PC-3 (cell line): ENCODE measurements around the gene CENPA. TPM values are rescaled to one million over a fixed set of nuclear protein-coding genes. Genes with fewer than 3 reads are reported as not detected.
A peak's percentile ranks its signal among the peaks of the same experiment; 100 is the strongest.
"Not testable (repeated sequence)": the region's sequence is repeated elsewhere in the genome, so short reads cannot be mapped to it uniquely, and the experiment has no call there.

Source experiments
- ATAC-seq: fragments of 200-7000 bp; cut with Tn5 transposase; 2 replicates; pipeline ENCODE4 v1.9.1; 2020; ENCODE audit warnings: mild to moderate bottlenecking, moderate library complexity
- BruUV-seq: library from RNA; stranded (reverse); fragments of 400-500 nt; replicated peaks from 2 replicates; lab custom pipeline; 2021; lab: Mats Ljungman, UMichigan
- CTCF ChIA-PET: fragments of 300-600 bp; sonication (Branson Sonifier 250); formaldehyde crosslinking; loops from one replicate; lab custom pipeline; 2022; ENCODE audit warnings: antibody characterized with exemption; lab: Charles Lee
- POLR2A ChIA-PET: fragments of 300-600 bp; sonication (Branson Sonifier 250); formaldehyde crosslinking; loops from one replicate; lab custom pipeline; 2022; ENCODE audit warnings: antibody characterized with exemption; ENCODE audit not compliant: unreplicated experiment; lab: Charles Lee
- DNase-seq: peaks from one replicate; pipeline ENCODE4 v3.0.0-alpha.2; 2015
- H2AFZ ChIP-seq: fragments of 300-600 bp; sonication (generic); 2 replicates; pipeline ENCODE4 v1.6.0; 2016; ENCODE audit warnings: antibody characterized with exemption, low read length
- H3F3A ChIP-seq: fragments of 300-600 bp; sonication (generic); one replicate; pipeline ENCODE4 v1.6.0; 2017; ENCODE audit warnings: antibody characterized with exemption, low read length, control low read depth, mild to moderate bottlenecking; ENCODE audit not compliant: unreplicated experiment
- H3K27ac ChIP-seq: fragments of 300-600 bp; sonication (generic); 2 replicates; pipeline ENCODE4 v1.5.1; 2016; ENCODE audit warnings: mild to moderate bottlenecking, low read length
- H3K27me3 ChIP-seq: fragments of 300-600 bp; sonication (generic); 2 replicates; pipeline ENCODE4 v1.6.1; 2016; ENCODE audit warnings: low read length, mixed read lengths
- H3K36me3 ChIP-seq: fragments of 300-600 bp; sonication (generic); 2 replicates; pipeline ENCODE4 v1.6.1; 2016; ENCODE audit warnings: low read depth, mixed run types, low read length, mixed read lengths
- H3K4me1 ChIP-seq: fragments of 300-600 bp; sonication (generic); 2 replicates; pipeline ENCODE4 v1.5.1; 2016; ENCODE audit warnings: low read length; ENCODE audit not compliant: insufficient read depth
- H3K4me2 ChIP-seq: fragments of 300-600 bp; sonication (generic); 2 replicates; pipeline ENCODE4 v1.6.0; 2016; ENCODE audit warnings: low read length
- H3K4me3 ChIP-seq: fragments of 300-600 bp; sonication (generic); 2 replicates; pipeline ENCODE4 v1.5.1; 2016; ENCODE audit warnings: mild to moderate bottlenecking, low read length, mixed read lengths
- H3K79me2 ChIP-seq: fragments of 300-600 bp; sonication (generic); 2 replicates; pipeline ENCODE4 v1.6.1; 2017; ENCODE audit warnings: low read length, mixed read lengths
- H3K9ac ChIP-seq: fragments of 300-600 bp; sonication (generic); 2 replicates; pipeline ENCODE4 v1.6.0; 2016; ENCODE audit warnings: mild to moderate bottlenecking, low read length
- H3K9me2 ChIP-seq: fragments of 300-600 bp; sonication (generic); replicated peaks from 2 replicates; pipeline ENCODE4 v1.6.1; 2016; ENCODE audit warnings: mixed run types, low read length, mixed read lengths
- H3K9me3 ChIP-seq: fragments of 300-600 bp; sonication (generic); 2 replicates; pipeline ENCODE4 v1.6.1; 2016; ENCODE audit warnings: low read length, mixed read lengths
- H4K20me1 ChIP-seq: fragments of 300-600 bp; sonication (generic); 2 replicates; pipeline ENCODE4 v1.6.1; 2016; ENCODE audit warnings: low read length, mixed read lengths
- CTCF ChIP-seq: fragments of 300-600 bp; sonication (generic); conservative IDR thresholded peaks from 2 replicates; pipeline ENCODE4 v1.5.1; 2017; ENCODE audit warnings: antibody characterized with exemption, low read depth, mild to moderate bottlenecking, low read length
- EZH2 ChIP-seq: fragments of 300-600 bp; sonication (generic); IDR thresholded peaks from one replicate; pipeline ENCODE4 v1.6.1; 2017; ENCODE audit warnings: antibody characterized with exemption, mild to moderate bottlenecking, low read length; ENCODE audit not compliant: unreplicated experiment
- EZH2phosphoT487 ChIP-seq: fragments of 300-600 bp; sonication (generic); IDR thresholded peaks from 2 replicates; pipeline ENCODE4 v1.6.1; 2018; ENCODE audit warnings: mild to moderate bottlenecking, antibody characterized with exemption, low read length, borderline replicate concordance
- intact Hi-C: fragments of 100-400 bp; cut with micrococcal nuclease; formaldehyde crosslinking; loops from 2 replicates; pipeline ENCODE4 v1.9.0; 2023
- total RNA-seq: library from RNA; depleted of rRNA; stranded (reverse); fragments of >200 nt; gene quantifications from 2 replicates; pipeline ENCODE4 v1.2.3, GENCODE V29; 2014

Gene CENPA
- total RNA-seq, 1 experiment from 2014 or later: 40.8 TPM

DNA sequence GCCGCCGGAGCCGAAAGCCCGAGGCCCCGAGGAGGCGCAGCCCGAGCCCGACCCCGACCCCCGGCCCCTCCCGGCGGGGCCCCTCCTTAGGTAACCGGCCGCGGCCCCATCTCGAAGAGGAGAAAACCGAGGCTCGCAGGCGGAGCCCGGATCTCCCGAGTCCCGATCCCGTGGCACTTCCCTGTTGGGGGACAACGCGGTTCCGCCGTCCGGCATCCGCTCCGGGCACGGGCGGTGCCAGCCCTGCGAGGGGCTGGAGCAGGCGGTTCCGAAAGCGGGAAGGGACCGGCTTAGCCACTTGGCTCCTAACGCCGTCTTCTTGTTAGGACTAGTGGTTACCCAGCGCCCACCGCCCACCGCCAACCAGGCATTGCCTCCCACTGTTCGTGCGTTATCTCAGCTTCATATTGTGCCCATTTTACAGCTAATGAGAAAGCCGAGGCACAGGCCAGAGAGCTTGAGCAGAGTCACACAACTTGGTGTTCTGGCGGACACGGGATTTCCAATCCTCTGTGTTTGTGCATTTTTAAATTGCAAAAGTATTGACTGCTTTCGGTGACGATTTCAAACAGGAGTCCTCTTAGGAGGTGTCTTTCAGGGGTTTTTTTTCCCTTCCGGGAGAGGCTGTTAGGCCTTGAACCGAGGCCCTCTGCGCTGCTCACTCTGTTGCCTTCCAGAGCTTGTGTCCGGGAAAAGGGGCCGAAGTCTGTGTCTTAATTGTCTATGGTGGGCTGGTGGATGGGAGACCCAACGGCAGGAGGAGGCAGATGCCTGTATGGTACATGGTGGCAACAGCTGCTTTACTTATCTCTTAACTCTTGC is 562 bp downstream of the CENPA start:
- POLR2A ChIA-PET: no interaction called here

DNA sequence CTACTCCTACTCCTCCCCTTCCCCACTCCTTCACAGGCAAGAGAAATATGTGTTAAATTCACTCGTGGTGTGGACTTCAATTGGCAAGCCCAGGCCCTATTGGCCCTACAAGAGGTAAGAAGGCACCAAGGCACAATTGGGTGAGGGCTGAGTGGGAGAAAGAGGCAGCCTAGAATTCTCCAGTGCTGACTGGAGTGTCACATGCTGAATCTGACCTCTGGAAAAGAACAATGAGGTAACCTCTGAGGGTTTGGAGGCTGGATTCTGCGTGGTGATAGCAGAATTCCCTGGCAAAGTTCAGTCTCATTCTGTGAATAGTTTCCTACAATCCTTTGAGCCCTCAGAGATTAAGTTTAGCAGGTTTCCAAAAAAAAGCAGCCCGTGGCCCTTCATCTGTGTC is 6.9 kb downstream of the CENPA start:
- intact Hi-C loops: no loop called here
- no peak for TF ChIP-seq EZH2phosphoT487

More for the DNA sequence above, 562 bp downstream of the CENPA start:
- H3K4me1 ChIP-seq: peaks cover 14% of the 10 kb centered on the region
- H3K27ac ChIP-seq: peak overlapping the region; percentile 28
- peaks cover 11% of the 10 kb centered on the region; the same call in 1 of the 2 replicates for H4K20me1 ChIP-seq
- BruUV-seq: TSS peak; percentile 21
- H3K9me2 ChIP-seq: no peaks in the 10 kb centered on the region
- H3K36me3 ChIP-seq: peaks cover 11% of the 10 kb centered on the region; the same call in 1 of the 2 replicates
- H3F3A ChIP-seq: no peaks in the 10 kb centered on the region
- CTCF ChIA-PET: no interaction called here
- peak overlapping the region; percentile 76 for H3K4me3 ChIP-seq
- intact Hi-C loops: no loop called here
- TF ChIP-seq CTCF: no peak
- TF ChIP-seq EZH2: no peak
- no peak for TF ChIP-seq EZH2phosphoT487
- H2AFZ ChIP-seq: peak overlapping the region; percentile 74
- H3K79me2 ChIP-seq: peaks cover 54% of the 10 kb centered on the region
- H3K4me2 ChIP-seq: peak overlapping the region; percentile 75
- no peaks in the 10 kb centered on the region for H3K27me3 ChIP-seq
- ATAC-seq (peak; percentile 31), DNase-seq (peak; percentile 27)
- no peaks in the 10 kb centered on the region for H3K9me3 ChIP-seq
- H3K9ac ChIP-seq: peak overlapping the region; percentile 78

GRCh38 chr2:26793518-26793917 is 7.7 kb downstream of the CENPA start:
- Histone ChIP-seq H4K20me1 (peaks cover 4% of the 10 kb centered on the region; the same call in 1 of the 2 replicates), H3K4me1 (no peaks in the 10 kb centered on the region), H3K9ac (no peak overlapping the region), H3K9me3 (no peaks in the 10 kb centered on the region), H3K27me3 (no peaks in the 10 kb centered on the region), H3K9me2 (no peaks in the 10 kb centered on the region), H2AFZ (no peak overlapping the region), H3K79me2 (peaks cover 38% of the 10 kb centered on the region), H3K4me3 (no peak overlapping the region), H3K4me2 (no peak overlapping the region), H3K27ac (no peak overlapping the region), H3F3A (no peaks in the 10 kb centered on the region), H3K36me3 (peaks cover 51% of the 10 kb centered on the region)
- no peak for ATAC-seq
- TF ChIP-seq EZH2: no peak
- no peak for TF ChIP-seq EZH2phosphoT487
- TF ChIP-seq CTCF: no peak
- intact Hi-C loops: no loop called here
- ChIA-PET CTCF (no interaction called here), POLR2A (no interaction called here)
- BruUV-seq: no TSS peak
- no peak for DNase-seq

More for the DNA sequence above, 6.9 kb downstream of the CENPA start:
- Histone ChIP-seq H2AFZ (no peak overlapping the region), H3K27ac (no peak overlapping the region), H3K4me2 (no peak overlapping the region), H3K9ac (no peak overlapping the region), H3F3A (no peaks in the 10 kb centered on the region), H3K36me3 (peaks cover 51% of the 10 kb centered on the region), H3K9me2 (no peaks in the 10 kb centered on the region), H4K20me1 (peaks cover 10% of the 10 kb centered on the region; the same call in 1 of the 2 replicates), H3K4me1 (peaks cover 7% of the 10 kb centered on the region), H3K4me3 (no peak overlapping the region), H3K27me3 (no peaks in the 10 kb centered on the region), H3K79me2 (peaks cover 46% of the 10 kb centered on the region), H3K9me3 (no peaks in the 10 kb centered on the region)
- POLR2A ChIA-PET: no interaction called here
- no TSS peak for BruUV-seq
- ATAC-seq (no peak), DNase-seq (no peak)
- CTCF ChIA-PET: no interaction called here

GRCh38 chr2:26795135-26795534 is 9.3 kb downstream of the CENPA start:
- H3K9me3 ChIP-seq, H3F3A ChIP-seq, POLR2A ChIA-PET, H3K9ac ChIP-seq, H3K4me1 ChIP-seq, H3K9me2 ChIP-seq, intact Hi-C loops, ATAC-seq, H4K20me1 ChIP-seq, H3K27me3 ChIP-seq, DNase-seq, BruUV-seq, H3K4me3 ChIP-seq, H2AFZ ChIP-seq, CTCF ChIA-PET, H3K4me2 ChIP-seq, H3K27ac ChIP-seq: not testable (repeated sequence)
- Histone ChIP-seq H3K79me2 (peaks cover 22% of the 10 kb centered on the region), H3K36me3 (peaks cover 40% of the 10 kb centered on the region)
